ENCODE results near the gene SPATA6L.

DNA sequence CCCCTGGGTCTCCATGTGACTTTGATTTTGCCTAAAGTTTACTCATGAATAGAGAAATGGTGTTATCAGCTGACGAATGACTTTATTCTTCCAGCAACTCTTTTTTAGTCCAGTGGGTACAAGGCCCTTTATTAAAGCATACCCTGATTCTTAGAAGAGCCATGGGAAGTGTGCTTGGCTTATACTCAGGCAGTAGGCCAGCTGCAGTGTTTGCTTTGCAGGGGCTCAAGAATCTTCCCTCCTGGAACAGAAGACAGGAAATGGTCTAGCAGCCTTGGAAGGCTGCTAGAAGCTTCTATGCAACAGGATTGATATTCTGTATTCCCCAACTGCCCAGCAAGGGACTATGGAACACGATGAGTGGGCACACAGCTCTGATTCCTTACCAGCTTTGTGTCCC is 77.6 kb downstream of the SPATA6L start:
- TF ChIP-seq HDAC2 (IDR thresholded peaks at IDR 0.05) (no peak), MCM3 (IDR thresholded peaks at IDR 0.05) (no peak), SP1 (CRISPR knock-in tag; IDR thresholded peaks at IDR 0.05) (no peak), FOXJ3 (CRISPR knock-in tag; IDR thresholded peaks at IDR 0.05) (no peak), ZNF282 (CRISPR knock-in tag; IDR thresholded peaks at IDR 0.05) (no peak), SUPT5H (IDR thresholded peaks at IDR 0.05) (no peak), POLR2G (IDR thresholded peaks at IDR 0.05; ENCODE audit: low read depth, low read length) (no peak), TEAD4 (IDR thresholded peaks at IDR 0.05; ENCODE audit: low read length) (no peak), TEAD4 (CRISPR knock-in tag; IDR thresholded peaks at IDR 0.05; ENCODE audit: borderline replicate concordance) (no peak), TAF15 (IDR thresholded peaks at IDR 0.05; ENCODE audit: low read depth, low read length) (no peak)
- TF ChIP-seq, protein P1, sequence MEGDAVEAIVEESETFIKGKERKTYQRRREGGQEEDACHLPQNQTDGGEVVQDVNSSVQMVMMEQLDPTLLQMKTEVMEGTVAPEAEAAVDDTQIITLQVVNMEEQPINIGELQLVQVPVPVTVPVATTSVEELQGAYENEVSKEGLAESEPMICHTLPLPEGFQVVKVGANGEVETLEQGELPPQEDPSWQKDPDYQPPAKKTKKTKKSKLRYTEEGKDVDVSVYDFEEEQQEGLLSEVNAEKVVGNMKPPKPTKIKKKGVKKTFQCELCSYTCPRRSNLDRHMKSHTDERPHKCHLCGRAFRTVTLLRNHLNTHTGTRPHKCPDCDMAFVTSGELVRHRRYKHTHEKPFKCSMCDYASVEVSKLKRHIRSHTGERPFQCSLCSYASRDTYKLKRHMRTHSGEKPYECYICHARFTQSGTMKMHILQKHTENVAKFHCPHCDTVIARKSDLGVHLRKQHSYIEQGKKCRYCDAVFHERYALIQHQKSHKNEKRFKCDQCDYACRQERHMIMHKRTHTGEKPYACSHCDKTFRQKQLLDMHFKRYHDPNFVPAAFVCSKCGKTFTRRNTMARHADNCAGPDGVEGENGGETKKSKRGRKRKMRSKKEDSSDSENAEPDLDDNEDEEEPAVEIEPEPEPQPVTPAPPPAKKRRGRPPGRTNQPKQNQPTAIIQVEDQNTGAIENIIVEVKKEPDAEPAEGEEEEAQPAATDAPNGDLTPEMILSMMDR (IDR thresholded peaks at IDR 0.05 in 2 of 3, conservative IDR thresholded peaks at IDR 0.05 in 1 of 3; ENCODE audit: insufficient read depth in 2 of 3, low read depth in 1 of 3, low read length in 3 of 3), result no peak
- TF ChIP-seq, protein P2, sequence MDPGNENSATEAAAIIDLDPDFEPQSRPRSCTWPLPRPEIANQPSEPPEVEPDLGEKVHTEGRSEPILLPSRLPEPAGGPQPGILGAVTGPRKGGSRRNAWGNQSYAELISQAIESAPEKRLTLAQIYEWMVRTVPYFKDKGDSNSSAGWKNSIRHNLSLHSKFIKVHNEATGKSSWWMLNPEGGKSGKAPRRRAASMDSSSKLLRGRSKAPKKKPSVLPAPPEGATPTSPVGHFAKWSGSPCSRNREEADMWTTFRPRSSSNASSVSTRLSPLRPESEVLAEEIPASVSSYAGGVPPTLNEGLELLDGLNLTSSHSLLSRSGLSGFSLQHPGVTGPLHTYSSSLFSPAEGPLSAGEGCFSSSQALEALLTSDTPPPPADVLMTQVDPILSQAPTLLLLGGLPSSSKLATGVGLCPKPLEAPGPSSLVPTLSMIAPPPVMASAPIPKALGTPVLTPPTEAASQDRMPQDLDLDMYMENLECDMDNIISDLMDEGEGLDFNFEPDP (CRISPR knock-in tag; IDR thresholded peaks at IDR 0.05), result no peak
- TF ChIP-seq, protein P3, sequence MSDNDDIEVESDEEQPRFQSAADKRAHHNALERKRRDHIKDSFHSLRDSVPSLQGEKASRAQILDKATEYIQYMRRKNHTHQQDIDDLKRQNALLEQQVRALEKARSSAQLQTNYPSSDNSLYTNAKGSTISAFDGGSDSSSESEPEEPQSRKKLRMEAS (CRISPR knock-in tag; IDR thresholded peaks at IDR 0.05), result no peak

Data from K562 (cell line).